H1 (cell line): ENCODE data around the gene FAM53A. TPM values are rescaled to one million over a fixed set of nuclear protein-coding genes. Genes with fewer than 3 reads are reported as not detected.
A peak's percentile ranks its signal among the peaks of the same experiment; 100 is the strongest.

Experiments used
- CTCF ChIA-PET: fragments of 300-600 bp; sonication (Branson Sonifier 250); formaldehyde crosslinking; loops from one replicate; lab custom pipeline; 2021; ENCODE audit not compliant: partially characterized antibody; lab: Charles Lee
- POLR2A ChIA-PET: fragments of 300-600 bp; sonication (Branson Sonifier 250); formaldehyde crosslinking; loops from one replicate; lab custom pipeline; 2021; ENCODE audit warnings: inconsistent platforms; ENCODE audit not compliant: partially characterized antibody; lab: Charles Lee
- DNase-seq, 2 experiments: peaks; one replicate each; pipeline versions ENCODE4 v3.0.0 to v3.0.0-alpha.2; 2010 to 2022; ENCODE audit warnings: low spot score in 2 of 2, low read depth in 1 of 2, mixed read lengths in 1 of 2
- FAIRE-seq: peaks from 2 replicates; lab custom pipeline; 2011; peaks lifted over from hg19 to GRCh38; lab: Jason Lieb, UNC
- H2AFZ ChIP-seq: 2 replicates; pipeline ENCODE4 v1.8.1; 2012; ENCODE audit warnings: low read length, inconsistent platforms
- H2AK5ac ChIP-seq: 2 replicates; pipeline ENCODE4 v1.6.1; 2013; ENCODE audit warnings: low read depth, low read length
- H2BK120ac ChIP-seq: replicated peaks from 2 replicates; pipeline ENCODE3; 2013; ENCODE audit warnings: low read depth, low read length, inconsistent platforms
- H2BK12ac ChIP-seq: 2 replicates; pipeline ENCODE4 v1.6.1; 2013; ENCODE audit warnings: low read depth, low read length
- H2BK15ac ChIP-seq: 2 replicates; pipeline ENCODE4 v1.6.1; 2013; ENCODE audit warnings: low read length
- H2BK20ac ChIP-seq: 2 replicates; pipeline ENCODE4 v1.6.1; 2013; ENCODE audit warnings: low read length
- H2BK5ac ChIP-seq: 2 replicates; pipeline ENCODE4 v1.6.1; 2013; ENCODE audit warnings: low read depth, low read length
- H3K14ac ChIP-seq: 2 replicates; pipeline ENCODE4 v1.6.1; 2013; ENCODE audit warnings: inconsistent platforms; ENCODE audit not compliant: insufficient read length
- H3K18ac ChIP-seq: 2 replicates; pipeline ENCODE4 v1.6.1; 2013; ENCODE audit warnings: low read length; ENCODE audit errors: extremely low read depth
- H3K23ac ChIP-seq: 2 replicates; pipeline ENCODE4 v1.6.1; 2013; ENCODE audit warnings: inconsistent platforms; ENCODE audit not compliant: insufficient read length
- H3K23me2 ChIP-seq: 2 replicates; pipeline ENCODE4 v1.6.1; 2013; ENCODE audit warnings: low read depth, low read length
- H3K27ac ChIP-seq: 2 replicates; pipeline ENCODE4 v1.6.1; 2011; ENCODE audit warnings: low read depth, low read length, inconsistent platforms
- H3K27me3 ChIP-seq, 4 experiments: replicated peaks in 1 of 4; 1 replicate in 1 of 4; 2 replicates in 3 of 4; pipeline versions ENCODE4 v1.6.1 to v1.8.1; 2011 to 2013; ENCODE audit warnings: low read length in 3 of 4, mild to moderate bottlenecking in 3 of 4, inconsistent platforms in 2 of 4, mixed read lengths in 2 of 4, moderate library complexity in 1 of 4; ENCODE audit not compliant: control insufficient read depth in 3 of 4, insufficient read depth in 3 of 4; ENCODE audit errors: extremely low read depth in 1 of 4
- H3K36me3 ChIP-seq, 4 experiments: 2 replicates each; pipeline versions ENCODE4 v1.6.1 to v1.8.1; 2011 to 2013; ENCODE audit warnings: mild to moderate bottlenecking in 4 of 4, low read length in 3 of 4, moderate library complexity in 2 of 4, control low read depth in 1 of 4, inconsistent platforms in 1 of 4; ENCODE audit not compliant: insufficient read depth in 4 of 4, control insufficient read depth in 2 of 4
- H3K4ac ChIP-seq: replicated peaks from 2 replicates; pipeline ENCODE3; 2013; ENCODE audit warnings: low read length, low read depth, mixed read lengths, inconsistent platforms; ENCODE audit not compliant: insufficient read length
- H3K4me1 ChIP-seq, 4 experiments: replicated peaks in 1 of 4; 1 replicate in 1 of 4; 2 replicates in 3 of 4; pipeline versions ENCODE4 v1.6.1 to v1.8.1; 2011 to 2013; ENCODE audit warnings: low read length in 3 of 4, inconsistent platforms in 2 of 4, mixed read lengths in 1 of 4; ENCODE audit not compliant: insufficient read depth in 4 of 4, control insufficient read depth in 3 of 4
- H3K4me2 ChIP-seq, 2 experiments: 2 replicates each; pipeline versions ENCODE4 v1.6.1 to v1.8.1; 2011 to 2013; ENCODE audit warnings: low read depth in 2 of 2, low read length in 2 of 2, control low read depth in 1 of 2, inconsistent platforms in 1 of 2, mild to moderate bottlenecking in 1 of 2; ENCODE audit not compliant: insufficient read depth in 1 of 2
- H3K4me3 ChIP-seq, 4 experiments: fragments of 200-600, 300-600 bp in 1 of 4; sonication (generic), shearing (Covaris generic), sonication (Bioruptor Twin) in 1 of 4; 2 replicates each; pipeline versions ENCODE4 v1.5.1 to v1.8.1; 2011 to 2016; ENCODE audit warnings: low read length in 4 of 4, low read depth in 3 of 4, control low read depth in 2 of 4, inconsistent platforms in 2 of 4, mild to moderate bottlenecking in 2 of 4, mixed read lengths in 1 of 4, moderate library complexity in 1 of 4; ENCODE audit not compliant: insufficient read depth in 2 of 4; ENCODE audit errors: extremely low read depth in 1 of 4
- H3K56ac ChIP-seq: replicated peaks from 2 replicates; pipeline ENCODE3; 2013; ENCODE audit warnings: low read depth, mild to moderate bottlenecking, mixed read lengths, low read length, inconsistent platforms; ENCODE audit not compliant: insufficient read length
- H3K79me1 ChIP-seq: 2 replicates; pipeline ENCODE4 v1.6.1; 2013; ENCODE audit warnings: low read depth, low read length, control low read depth
- H3K79me2 ChIP-seq, 2 experiments: 2 replicates each; pipeline versions ENCODE4 v1.6.1 to v1.8.1; 2012 to 2013; ENCODE audit warnings: low read length in 2 of 2, mild to moderate bottlenecking in 2 of 2, inconsistent platforms in 1 of 2; ENCODE audit not compliant: insufficient read depth in 2 of 2, control insufficient read depth in 1 of 2
- H3K9ac ChIP-seq, 4 experiments: replicated peaks in 1 of 4; 1 replicate in 1 of 4; 2 replicates in 3 of 4; pipeline versions ENCODE4 v1.6.1 to v1.8.1; 2011 to 2013; ENCODE audit warnings: low read depth in 3 of 4, low read length in 3 of 4, control low read depth in 2 of 4, mild to moderate bottlenecking in 2 of 4, moderate library complexity in 2 of 4, inconsistent platforms in 1 of 4; ENCODE audit errors: extremely low read depth in 1 of 4
- H3K9me3 ChIP-seq, 2 experiments: 2 replicates each; pipeline versions ENCODE4 v1.6.1 to v1.8.1; 2012 to 2013; ENCODE audit warnings: mild to moderate bottlenecking in 2 of 2, moderate library complexity in 2 of 2, control low read depth in 1 of 2, inconsistent platforms in 1 of 2, low read depth in 1 of 2, low read length in 1 of 2, mixed read lengths in 1 of 2; ENCODE audit not compliant: insufficient read depth in 2 of 2
- H4K20me1 ChIP-seq, 2 experiments: replicated peaks in 1 of 2; 2 replicates each; pipeline versions ENCODE3 to v1.8.1; 2011 to 2013; ENCODE audit warnings: inconsistent platforms in 2 of 2, low read length in 2 of 2, mild to moderate bottlenecking in 1 of 2; ENCODE audit not compliant: insufficient read depth in 2 of 2, control insufficient read depth in 1 of 2
- H4K5ac ChIP-seq: 2 replicates; pipeline ENCODE4 v1.6.1; 2013; ENCODE audit warnings: low read length, low read depth, mixed read lengths, inconsistent platforms; ENCODE audit not compliant: insufficient read length
- H4K8ac ChIP-seq: 2 replicates; pipeline ENCODE4 v1.8.0; 2013; ENCODE audit warnings: mild to moderate bottlenecking, moderate library complexity, low read length, inconsistent platforms; ENCODE audit not compliant: insufficient read depth; ENCODE audit errors: extremely low read depth
- H4K91ac ChIP-seq: replicated peaks from 2 replicates; pipeline ENCODE3; 2013; ENCODE audit warnings: low read length, mixed read lengths, inconsistent platforms; ENCODE audit not compliant: insufficient read length
- GABPA ChIP-seq: IDR thresholded peaks from 2 replicates; pipeline ENCODE4 v1.6.1; 2011; ENCODE audit warnings: mild to moderate bottlenecking, low read length, moderate library complexity, borderline replicate concordance; ENCODE audit not compliant: insufficient read depth
- SAP30 ChIP-seq: fragments of 300-600 bp; sonication (generic); IDR thresholded peaks from 2 replicates; pipeline ENCODE4 v1.7.1; 2012; ENCODE audit warnings: low read length, moderate library complexity, mild to moderate bottlenecking, inconsistent platforms; ENCODE audit not compliant: insufficient read depth, insufficient replicate concordance
- WGBS, 2 experiments: shearing (Covaris generic) in 1 of 2; methylation state at CpG; one replicate each; pipeline versions ENCODE4 v1.1.6 to v1.1.7; 2013 to 2015; ENCODE audit warnings: low lambda C conversion rate in 2 of 2, mixed read lengths in 2 of 2, inconsistent platforms in 1 of 2, low coverage in 1 of 2, missing lambda C conversion rate in 1 of 2; ENCODE audit not compliant: insufficient replicate concordance in 2 of 2, insufficient coverage in 1 of 2, insufficient read length in 1 of 2; ENCODE audit errors: extremely low coverage in 1 of 2, missing lambda C conversion rate in 1 of 2; 5-methylcytosine and 5-hydroxymethylcytosine counted together
- polyA plus RNA-seq, 7 experiments: library from polyadenylated mRNA; depleted of rRNA in 3 of 7; stranded (reverse) in 5 of 7; unstranded in 2 of 7; fragments of >200 nt in 5 of 7; fragments of 200-250 nt in 2 of 7; gene quantifications; 1 replicate in 5 of 7; 2 replicates in 1 of 7; 4 replicates in 1 of 7; pipeline versions ENCODE4 v1.2.1 to v1.2.3, GENCODE V29; 2011 to 2013; ENCODE audit warnings: missing spikeins in 2 of 7, mixed read lengths in 2 of 7
- total RNA-seq: library from RNA; stranded (reverse); fragmentation: NEBNext Ultra II Directional; extraction: Animal tissue kit (Norgen Biotek cat#: 25700); gene quantifications from 2 replicates; pipeline ENCODE4 v1.2.1, GENCODE V29; 2021

Gene FAM53A
- total and polyA plus RNA-seq, 2 of the 8 experiments (the other 6 are each of a cell fraction or from before 2014, with no cell fraction given), result 1.9 to 2.0 TPM

DNA sequence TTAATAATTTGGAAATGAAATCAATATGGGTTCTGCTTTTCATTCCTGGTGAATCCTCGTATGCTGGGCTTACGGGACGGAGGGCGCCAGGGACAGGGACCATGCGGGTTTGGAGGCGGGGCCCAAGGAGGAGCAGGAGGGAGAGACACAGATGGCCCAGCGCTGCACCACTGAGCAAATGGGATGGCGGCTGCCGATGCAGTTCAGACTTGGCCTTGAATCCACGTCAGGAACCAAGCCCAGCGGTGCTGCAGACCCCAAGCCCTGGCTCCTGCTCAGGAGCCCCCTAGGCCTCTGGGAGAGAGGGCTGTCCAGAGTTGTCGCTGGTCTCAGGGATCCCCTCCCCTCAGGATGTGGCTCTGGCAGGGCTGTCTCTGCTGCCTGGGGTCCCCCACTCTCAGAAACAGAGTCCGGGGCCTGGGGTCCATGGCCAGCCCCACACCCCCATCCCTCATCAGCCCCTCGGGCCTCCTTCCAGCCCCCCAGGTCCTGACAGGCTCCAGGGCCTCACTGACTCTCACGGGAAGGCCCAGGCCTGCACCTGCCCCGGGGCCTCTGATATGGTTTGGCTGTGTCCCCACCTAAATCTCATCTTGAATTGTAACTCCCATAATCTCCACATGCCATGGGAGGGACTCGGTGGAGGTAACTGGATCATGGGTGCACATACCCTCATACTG is 75.2 kb downstream of the FAM53A start:
- H2BK15ac ChIP-seq, result no peak overlapping the region
- no peak overlapping the region for H3K9ac ChIP-seq
- no peak overlapping the region for H2BK20ac ChIP-seq
- peaks cover 0 to 3% (median 1%) of the 10 kb centered on the region in 4 experiments; a peak in 2 of 7 replicates for H3K4me1 ChIP-seq
- no peak overlapping the region for H3K4me2 ChIP-seq
- no peak overlapping the region for H3K4ac ChIP-seq
- H4K8ac ChIP-seq, result no peak overlapping the region; the same call in 1 of the 2 replicates
- H2AFZ ChIP-seq, result no peak overlapping the region
- H2BK5ac ChIP-seq, result no peak overlapping the region
- no peaks in the 10 kb centered on the region for H3K23me2 ChIP-seq
- H4K91ac ChIP-seq, result no peak overlapping the region
- no peak overlapping the region for H3K23ac ChIP-seq
- CTCF ChIA-PET, result interaction anchor here (0.6 kb wide), 1 partner anchor 253 kb away, joined by 3 read pairs; no protein-coding TSS in a partner anchor
- no peaks in the 10 kb centered on the region for H3K9me3 ChIP-seq
- H3K56ac ChIP-seq, result no peak overlapping the region
- peaks cover 0 to 3% of the 10 kb centered on the region in 2 experiments for H4K20me1 ChIP-seq
- no peak overlapping the region for H3K4me3 ChIP-seq
- H3K27me3 ChIP-seq, result no peaks in the 10 kb centered on the region
- H3K79me2 ChIP-seq, result no peaks in the 10 kb centered on the region
- H3K18ac ChIP-seq, result no peak overlapping the region
- H3K27ac ChIP-seq, result no peak overlapping the region
- DNase-seq (no peak), FAIRE-seq (no peak)
- no peak overlapping the region for H2BK120ac ChIP-seq
- H2AK5ac ChIP-seq, result no peak overlapping the region
- TF ChIP-seq GABPA, result peak; percentile 64; the same call in 1 of the 2 replicates
- TF ChIP-seq SAP30, result no peak
- no peak overlapping the region for H3K14ac ChIP-seq
- H2BK12ac ChIP-seq, result no peak overlapping the region
- H3K79me1 ChIP-seq, result no peaks in the 10 kb centered on the region
- H4K5ac ChIP-seq, result no peak overlapping the region
- no peaks in the 10 kb centered on the region for H3K36me3 ChIP-seq
- 84% methylated on average over 13 of the region's 17 CpGs; no CpG with 5 or more reads in 1 of the 2 experiments for WGBS, 2 experiments
- POLR2A ChIA-PET, result no interaction called here
